ENCODE data around the gene ALDH3B1. TPM values are rescaled to one million over a fixed set of nuclear protein-coding genes. Genes with fewer than 3 reads are reported as not detected.
A peak's percentile ranks its signal among the peaks of the same experiment; 100 is the strongest.

ALDH3B1 gene
- total RNA-seq, 1 donor: 20.8 TPM

DNA sequence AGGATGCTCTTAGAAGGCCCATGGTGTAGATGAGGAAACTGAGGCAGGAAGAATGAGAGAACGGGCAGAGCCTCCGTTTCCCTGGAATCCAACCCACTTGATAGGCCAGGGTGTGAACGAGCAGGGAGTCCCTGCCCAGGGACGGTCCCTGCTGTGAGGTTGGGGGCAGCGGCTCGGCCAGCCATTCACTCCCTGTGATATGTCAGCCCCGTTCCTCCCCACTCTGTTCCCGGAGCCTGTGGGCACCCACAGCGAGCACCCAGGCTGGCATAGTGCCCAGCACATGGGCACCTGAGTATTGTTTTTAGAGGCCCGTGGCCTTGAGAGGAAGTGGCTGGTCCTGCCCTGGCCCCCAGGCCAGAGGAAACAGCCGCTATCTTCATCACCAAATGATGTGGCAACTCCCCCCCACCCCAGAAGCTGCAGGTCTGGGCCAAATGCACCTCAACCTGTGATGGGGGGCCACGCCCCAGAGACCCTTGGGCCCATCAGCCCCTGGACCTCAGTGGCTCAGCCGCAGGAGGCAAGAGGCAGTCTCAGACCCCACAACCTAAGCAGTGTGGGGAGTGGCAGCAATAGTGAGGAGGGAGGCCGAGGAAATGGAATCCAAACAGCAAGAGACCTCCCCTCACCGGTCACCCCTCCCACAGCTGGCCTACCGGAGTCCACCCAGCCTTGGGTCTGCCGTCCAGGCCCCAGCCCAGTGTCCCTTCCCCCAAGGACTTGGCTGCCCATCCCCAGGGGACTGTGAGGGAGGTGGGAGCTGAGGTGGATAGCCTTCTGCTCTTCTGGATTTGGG is 2.1 kb downstream of the ALDH3B1 start:
- TF ChIP-seq, protein P1, sequence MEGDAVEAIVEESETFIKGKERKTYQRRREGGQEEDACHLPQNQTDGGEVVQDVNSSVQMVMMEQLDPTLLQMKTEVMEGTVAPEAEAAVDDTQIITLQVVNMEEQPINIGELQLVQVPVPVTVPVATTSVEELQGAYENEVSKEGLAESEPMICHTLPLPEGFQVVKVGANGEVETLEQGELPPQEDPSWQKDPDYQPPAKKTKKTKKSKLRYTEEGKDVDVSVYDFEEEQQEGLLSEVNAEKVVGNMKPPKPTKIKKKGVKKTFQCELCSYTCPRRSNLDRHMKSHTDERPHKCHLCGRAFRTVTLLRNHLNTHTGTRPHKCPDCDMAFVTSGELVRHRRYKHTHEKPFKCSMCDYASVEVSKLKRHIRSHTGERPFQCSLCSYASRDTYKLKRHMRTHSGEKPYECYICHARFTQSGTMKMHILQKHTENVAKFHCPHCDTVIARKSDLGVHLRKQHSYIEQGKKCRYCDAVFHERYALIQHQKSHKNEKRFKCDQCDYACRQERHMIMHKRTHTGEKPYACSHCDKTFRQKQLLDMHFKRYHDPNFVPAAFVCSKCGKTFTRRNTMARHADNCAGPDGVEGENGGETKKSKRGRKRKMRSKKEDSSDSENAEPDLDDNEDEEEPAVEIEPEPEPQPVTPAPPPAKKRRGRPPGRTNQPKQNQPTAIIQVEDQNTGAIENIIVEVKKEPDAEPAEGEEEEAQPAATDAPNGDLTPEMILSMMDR (IDR thresholded peaks at IDR 0.05; ENCODE audit: insufficient read depth, low read length): no peak

DNA sequence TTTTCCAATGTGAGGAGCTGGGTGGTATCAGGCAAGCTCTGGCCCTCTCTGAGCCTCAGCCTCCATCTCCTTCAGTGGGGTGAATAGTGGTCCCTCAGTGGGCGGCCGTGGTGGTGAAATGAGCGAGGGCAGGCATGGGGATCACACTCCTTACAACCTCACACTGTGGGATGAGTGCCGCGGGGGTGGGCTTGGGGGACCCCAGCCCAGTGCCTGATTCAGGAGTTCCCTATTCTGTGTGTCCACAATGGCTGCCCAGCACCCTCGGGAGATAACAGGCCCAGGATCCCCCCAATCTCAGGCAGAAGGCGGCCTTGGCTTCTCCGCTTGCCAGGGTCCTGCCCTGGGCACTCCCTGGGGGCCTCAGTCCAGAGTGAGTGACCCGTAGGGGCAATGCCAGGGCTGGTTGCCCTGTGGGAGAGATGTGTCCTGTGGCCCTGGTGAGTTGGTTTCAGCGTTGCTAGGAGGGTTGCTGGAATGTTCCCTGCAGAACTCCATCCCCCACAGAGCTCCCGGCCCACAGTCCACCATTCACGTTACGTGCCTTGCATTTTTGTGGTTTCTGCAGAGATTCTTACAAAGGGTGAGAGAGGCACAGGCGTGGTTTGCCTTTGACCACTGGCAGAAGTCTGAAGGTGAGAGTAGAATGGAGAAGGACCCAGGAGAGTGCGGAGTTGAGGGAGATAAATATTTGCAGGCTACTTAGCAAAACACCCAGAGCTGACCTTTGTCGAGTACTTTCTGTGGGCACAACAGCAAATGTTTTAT is 2.9 kb downstream of the ALDH3B1 start:
- TF ChIP-seq, protein P1 (IDR thresholded peaks at IDR 0.05; ENCODE audit: insufficient read depth, low read length): no peak
- H3K4me3 ChIP-seq (ENCODE audit: low read depth, low read length): no peak overlapping the region
- peak; percentile 92 for DNase-seq (ENCODE audit: low read depth)

More for the DNA sequence above, 2.1 kb downstream of the ALDH3B1 start:
- no peak for DNase-seq (ENCODE audit: low read depth)
- H3K4me3 ChIP-seq (ENCODE audit: low read depth, low read length): no peak overlapping the region

DNA sequence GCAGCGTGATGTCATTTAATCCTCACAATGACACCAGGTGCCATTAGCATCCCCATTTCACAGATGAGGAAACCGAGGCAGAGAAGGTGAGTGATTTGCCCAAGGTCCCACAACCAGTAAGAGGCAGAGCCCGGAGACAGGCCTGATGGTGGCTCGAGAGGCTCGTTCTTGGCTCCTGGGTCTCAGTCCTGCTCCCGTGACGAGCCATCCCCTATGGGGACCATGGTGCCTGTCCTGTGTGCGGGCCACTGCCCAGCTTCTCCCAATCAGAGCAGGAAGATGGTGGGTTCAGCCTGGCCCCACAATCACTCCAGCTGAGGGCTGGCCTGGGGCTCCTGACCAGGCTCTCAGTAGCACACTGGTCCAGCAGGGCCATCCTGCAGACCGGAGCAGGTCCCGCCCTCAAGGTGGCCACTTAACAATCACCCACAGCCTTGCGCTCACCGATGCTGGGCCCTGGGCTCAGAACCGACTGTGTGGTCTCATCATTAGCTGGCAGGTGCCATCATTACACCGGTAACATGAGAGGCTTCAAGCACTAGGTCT is 3.6 kb downstream of the ALDH3B1 start:
- TF ChIP-seq, protein P1 (IDR thresholded peaks at IDR 0.05; ENCODE audit: insufficient read depth, low read length): no peak
- DNase-seq (ENCODE audit: low read depth): no peak
- no peak overlapping the region for H3K4me3 ChIP-seq (ENCODE audit: low read depth, low read length)

DNA sequence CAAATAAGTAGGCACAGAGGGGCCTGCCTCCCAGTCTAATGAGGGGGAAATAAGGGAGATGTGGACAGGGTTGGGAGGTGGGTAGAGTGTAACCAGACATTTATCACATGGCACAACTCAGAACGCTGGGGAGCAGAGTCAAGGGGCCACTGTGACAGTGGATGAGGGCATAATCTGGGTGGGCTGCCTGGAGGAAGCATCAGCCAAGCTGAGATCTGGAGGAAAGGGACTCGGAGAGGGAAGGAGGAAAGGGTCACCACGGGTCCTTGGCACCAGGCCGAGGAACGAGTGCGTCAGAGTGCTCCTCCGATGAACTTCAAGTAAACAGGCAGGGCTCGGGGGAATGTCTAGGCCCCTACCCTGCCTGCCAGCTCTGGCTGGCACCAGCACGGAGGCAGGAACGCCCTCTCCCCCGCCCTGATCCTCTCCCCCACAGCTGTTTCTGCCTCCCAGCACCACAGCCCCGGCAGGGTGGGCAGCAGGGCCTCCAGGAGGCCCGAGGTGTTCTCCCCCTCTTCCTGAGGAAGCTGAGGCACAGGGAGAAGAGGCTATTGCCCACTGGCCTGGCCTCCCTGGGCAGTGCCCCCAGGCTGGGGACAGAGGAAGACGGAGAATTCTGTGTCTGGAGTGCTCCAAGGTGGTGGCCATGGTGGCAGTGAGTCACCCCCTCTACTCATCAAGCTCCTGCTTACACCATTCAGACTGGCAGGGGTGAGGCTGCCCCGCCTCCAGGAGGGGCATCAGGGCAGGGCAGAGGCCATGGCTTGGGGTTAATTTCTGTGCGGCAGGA is 4.2 kb downstream of the ALDH3B1 start:
- H3K4me3 ChIP-seq (ENCODE audit: low read depth, low read length): no peak overlapping the region
- TF ChIP-seq, protein P1 (IDR thresholded peaks at IDR 0.05; ENCODE audit: insufficient read depth, low read length): no peak
- DNase-seq (ENCODE audit: low read depth): peak; percentile 67

DNA sequence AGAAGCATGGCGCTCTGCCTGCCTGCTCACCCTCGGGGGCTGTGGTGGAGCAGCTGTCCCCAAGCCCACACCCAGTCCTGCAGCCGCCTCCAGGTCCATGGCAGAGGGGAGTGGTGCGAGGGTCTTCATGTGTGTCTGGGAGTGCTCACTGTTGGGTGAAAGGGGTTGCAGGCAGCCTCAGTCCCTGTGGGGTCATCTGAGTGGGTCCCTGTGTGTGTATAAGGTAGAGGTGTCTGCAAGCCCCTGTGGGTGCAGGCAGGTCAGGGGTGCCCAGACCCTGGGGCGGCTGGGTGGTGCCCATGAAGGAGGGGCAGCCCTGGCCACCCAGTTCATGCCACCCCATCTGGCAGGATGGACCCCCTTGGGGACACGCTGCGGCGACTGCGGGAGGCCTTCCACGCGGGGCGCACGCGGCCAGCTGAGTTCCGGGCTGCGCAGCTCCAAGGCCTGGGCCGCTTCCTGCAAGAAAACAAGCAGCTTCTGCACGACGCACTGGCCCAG is 4.9 kb downstream of the ALDH3B1 start:
- H3K4me3 ChIP-seq (ENCODE audit: low read depth, low read length): no peak overlapping the region
- no peak for DNase-seq (ENCODE audit: low read depth)
- TF ChIP-seq, protein P1 (IDR thresholded peaks at IDR 0.05; ENCODE audit: insufficient read depth, low read length): no peak

DNA sequence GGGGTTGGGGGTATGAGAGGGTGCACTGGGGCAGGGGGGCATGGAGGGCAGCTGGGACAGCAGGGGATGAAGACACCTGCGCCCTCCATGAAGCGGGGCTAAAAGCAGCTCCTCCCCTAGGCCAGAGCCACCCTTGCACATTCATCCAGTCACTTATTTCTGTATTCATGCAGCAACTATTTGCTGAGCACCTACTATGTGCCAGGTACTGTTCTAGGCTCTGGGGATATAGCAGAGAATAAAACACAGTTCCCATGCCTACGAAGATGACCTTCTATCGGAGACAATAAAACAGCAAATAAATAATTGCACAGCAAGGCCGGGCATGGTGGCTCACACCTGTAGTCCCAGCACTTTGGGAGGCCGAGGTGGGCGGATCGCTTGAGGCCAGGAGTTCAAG is 5.3 kb downstream of the ALDH3B1 start:
- TF ChIP-seq, protein P1 (IDR thresholded peaks at IDR 0.05; ENCODE audit: insufficient read depth, low read length): no peak
- no peak overlapping the region for H3K4me3 ChIP-seq (ENCODE audit: low read depth, low read length)
- no peak for DNase-seq (ENCODE audit: low read depth)

Measured in fibroblast of the aortic adventitia (primary cell).